ENCODE measurements around the gene CIPC.
A peak's percentile ranks its signal among the peaks of the same experiment; 100 is the strongest.

CIPC gene

GRCh38 chr14:77097700-77098528 lies at the start of gene CIPC:
TSS of gene CIPC (plus strand) at chr14:77098258. CDS start at chr14:77105709, 7,451 bp downstream.
- peak; percentile 95 for DNase-seq

- no peak for DNase-seq
These were observed 46.9 kb upstream of the CIPC start for GRCh38 chr14:77051116-77051515.

- no peak for DNase-seq
These were observed 45.6 kb upstream of the CIPC start for GRCh38 chr14:77052281-77053044.

- DNase-seq: no peak
These were observed 44.8 kb upstream of the CIPC start for GRCh38 chr14:77053046-77053841.

GRCh38 chr14:77055306-77055705 lies 42.8 kb upstream of the CIPC start:
- no peak for DNase-seq

- no peak for DNase-seq
These were observed 42.1 kb upstream of the CIPC start for GRCh38 chr14:77055981-77056380.

- no peak for DNase-seq
These were observed 39.9 kb upstream of the CIPC start for GRCh38 chr14:77058117-77058516.

- DNase-seq: no peak
These were observed 39.3 kb upstream of the CIPC start for GRCh38 chr14:77058785-77059184.

GRCh38 chr14:77059276-77059915 lies 38.7 kb upstream of the CIPC start:
- DNase-seq: peak; percentile 47

GRCh38 chr14:77061630-77062257 lies 36.3 kb upstream of the CIPC start:
- no peak for DNase-seq

GRCh38 chr14:77062261-77062660 lies 35.8 kb upstream of the CIPC start:
- DNase-seq: no peak

- DNase-seq: no peak
These were observed 34.4 kb upstream of the CIPC start for GRCh38 chr14:77063571-77064171.

GRCh38 chr14:77064521-77065178 lies 33.4 kb upstream of the CIPC start:
- DNase-seq: no peak

GRCh38 chr14:77065851-77066577 lies 32.0 kb upstream of the CIPC start:
- DNase-seq: no peak

- no peak for DNase-seq
These were observed 31.4 kb upstream of the CIPC start for GRCh38 chr14:77066578-77067172.

GRCh38 chr14:77067632-77068516 lies 30.2 kb upstream of the CIPC start:
- peak; percentile 53 for DNase-seq

- no peak for DNase-seq
These were observed 29.4 kb upstream of the CIPC start for GRCh38 chr14:77068517-77069200.

GRCh38 chr14:77069551-77069950 lies 28.5 kb upstream of the CIPC start:
- DNase-seq: no peak

All from NCI-H226 (cell line).